Right ventricle myocardium superior (tissue), 1 donor: ENCODE results near the gene KLHL5. TPM values are rescaled to one million over a fixed set of nuclear protein-coding genes. Genes with fewer than 3 reads are reported as not detected.
A peak's percentile ranks its signal among the peaks of the same experiment; 100 is the strongest.

ENCODE experiments used
- ATAC-seq: fragments of 200-7000 bp; cut with Tn5 transposase; one replicate; pipeline ENCODE4 v1.9.1; 2020; ENCODE audit warnings: mild to moderate bottlenecking; ENCODE audit not compliant: poor library complexity
- DNase-seq: peaks from one replicate; pipeline ENCODE4 v3.0.0-alpha.2; 2020
- intact Hi-C: fragments of 100-400 bp; cut with DNase I; formaldehyde crosslinking; loops from one replicate; pipeline ENCODE4 v1.11.2; 2022
- total RNA-seq: library from RNA; stranded (reverse); fragmentation: NEBNext Ultra II Directional; extraction: Animal tissue kit (Norgen Biotek cat#: 25700); gene quantifications from one replicate; pipeline ENCODE4 v1.2.1, GENCODE V29; 2021
- donor health status: DM: no; HTN: yes; CAD: no; lungs with severe emphysema.

The KLHL5 gene
- total RNA-seq, 1 donor from 2014 or later = 13.2 TPM

DNA sequence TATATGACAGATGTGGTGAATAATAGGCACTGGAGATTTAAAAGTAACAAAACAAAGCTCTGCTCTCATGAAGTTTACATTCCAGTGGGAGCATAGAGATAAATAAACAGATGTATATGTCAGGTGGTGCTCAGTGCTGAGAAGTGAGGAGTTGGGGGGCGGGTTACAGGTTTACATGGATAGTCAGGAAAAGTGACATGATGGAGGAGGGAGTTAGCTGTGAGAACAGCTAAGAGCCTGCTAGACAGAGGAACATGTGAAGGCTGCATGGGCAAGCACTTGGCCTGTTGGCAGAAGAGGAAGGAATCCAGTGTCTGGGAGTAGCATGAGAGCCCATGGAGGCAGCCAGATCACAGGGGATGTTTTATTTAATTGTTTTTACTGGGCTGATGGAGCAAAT is 19.7 kb upstream of the KLHL5 start:
- DNase-seq (no peak), ATAC-seq (no peak)
- intact Hi-C loops = no loop called here

DNA sequence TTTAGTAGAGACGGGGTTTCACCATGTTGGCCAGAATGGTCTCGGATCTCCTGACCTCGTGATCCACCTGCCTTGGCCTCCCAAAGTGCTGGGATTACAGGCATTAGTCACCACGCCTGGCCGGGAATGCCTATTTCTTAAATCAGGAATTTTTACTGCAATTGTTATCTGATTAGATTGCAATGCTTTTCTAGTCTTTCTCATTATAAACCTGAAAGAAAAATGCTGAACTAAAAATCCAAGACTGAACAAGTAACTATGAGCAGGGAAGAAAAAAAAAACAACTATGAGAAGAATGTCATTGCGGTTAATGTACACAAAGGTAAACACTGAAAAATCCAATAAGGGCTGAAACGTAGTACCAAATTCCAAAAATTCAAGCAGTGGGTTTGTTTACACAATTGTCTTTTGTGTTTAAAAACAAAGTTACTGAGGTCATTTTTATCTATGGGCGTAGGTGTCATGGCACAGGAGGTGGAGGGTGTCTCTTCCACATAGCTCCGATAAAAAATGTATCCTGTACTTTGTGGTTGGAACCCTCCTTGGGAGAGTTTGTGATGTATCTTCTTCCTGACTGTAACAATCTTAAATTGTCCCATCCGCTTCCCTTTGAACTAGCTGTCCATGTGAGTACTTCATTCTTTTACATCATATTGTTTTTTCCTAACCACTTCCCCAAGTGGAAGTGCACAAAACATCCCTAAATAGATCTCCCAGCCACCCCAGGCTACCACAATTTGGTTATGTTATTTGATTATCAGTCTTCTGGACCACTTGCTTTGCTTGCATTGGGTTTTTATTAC is 18.8 kb upstream of the KLHL5 start:
- intact Hi-C loops = no loop called here
- ATAC-seq (no peak), DNase-seq (no peak)

DNA sequence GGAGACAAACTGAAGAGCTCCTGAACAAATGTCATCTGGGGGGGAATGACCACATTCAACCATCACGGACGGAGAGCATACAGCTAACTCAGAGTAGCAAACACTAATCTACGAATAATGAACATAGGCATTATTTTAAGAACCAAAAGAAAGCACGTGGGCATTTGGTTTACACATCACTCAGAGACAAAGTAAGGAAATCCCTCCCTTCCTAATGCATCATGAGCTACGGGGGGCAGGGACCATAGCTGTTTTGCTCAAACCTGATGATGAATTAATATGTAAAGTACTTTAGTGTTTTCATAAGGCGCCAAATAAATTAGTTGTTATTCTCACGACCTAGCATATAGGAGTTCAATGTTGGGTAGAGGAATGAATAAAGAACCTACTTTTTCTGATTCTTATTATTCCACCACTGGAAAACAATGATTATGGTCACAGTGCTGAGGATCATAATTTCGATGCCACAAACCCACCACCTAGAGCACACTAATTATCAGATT is 18.1 kb upstream of the KLHL5 start:
- ATAC-seq = peak; percentile 4
- intact Hi-C loops = no loop called here
- DNase-seq = no peak

- ATAC-seq (peak; percentile 94), DNase-seq (peak; percentile 95)
- intact Hi-C loops = no loop called here
Measured at GRCh38 chr4:39044364-39044955, 17.6 kb upstream of the KLHL5 start.

GRCh38 chr4:39044956-39045826 is 16.8 kb upstream of the KLHL5 start:
- intact Hi-C loops = no loop called here
- DNase-seq = peak; percentile 54
- peak; percentile 31 for ATAC-seq

DNA sequence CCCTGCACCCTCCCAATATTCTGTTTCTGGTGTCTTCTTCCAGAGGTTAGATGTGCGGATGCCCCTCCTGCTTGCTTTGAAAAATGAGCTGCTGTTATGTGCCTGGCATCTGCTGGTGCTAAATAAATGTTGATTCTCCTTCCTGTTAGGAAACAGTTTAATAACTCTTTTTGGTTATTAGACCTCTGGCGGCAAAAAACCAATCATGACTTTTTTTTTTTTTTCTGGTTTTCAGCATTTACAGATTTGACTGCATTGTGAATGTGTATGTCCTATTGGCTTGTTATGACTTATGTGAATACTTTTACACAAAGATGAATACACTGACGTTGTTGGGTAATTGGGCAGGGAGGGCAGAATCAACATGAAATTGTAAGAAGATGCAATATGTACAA is 16.2 kb upstream of the KLHL5 start:
- intact Hi-C loops = no loop called here
- DNase-seq (no peak), ATAC-seq (no peak)

DNA sequence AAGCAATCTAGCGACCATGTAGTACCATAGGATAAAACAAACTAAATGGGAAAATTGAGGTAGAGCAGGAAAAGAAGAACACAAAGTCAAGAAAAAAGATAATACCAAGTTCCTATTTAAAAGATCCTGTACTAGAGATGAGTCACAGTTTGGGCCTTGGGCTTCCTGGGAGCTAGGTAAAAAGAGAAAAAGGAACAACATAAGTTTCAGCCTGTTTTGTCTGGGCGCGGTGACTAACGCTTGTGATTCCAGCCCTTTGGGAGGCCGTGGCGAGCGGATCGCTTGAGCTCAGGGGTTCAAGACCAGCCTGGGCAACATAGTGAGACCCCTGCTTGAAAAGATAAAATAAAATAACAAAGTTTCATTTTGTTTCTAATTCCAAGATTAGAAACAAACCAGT is 15.8 kb upstream of the KLHL5 start:
- intact Hi-C loops = no loop called here
- ATAC-seq (no peak), DNase-seq (no peak)

DNA sequence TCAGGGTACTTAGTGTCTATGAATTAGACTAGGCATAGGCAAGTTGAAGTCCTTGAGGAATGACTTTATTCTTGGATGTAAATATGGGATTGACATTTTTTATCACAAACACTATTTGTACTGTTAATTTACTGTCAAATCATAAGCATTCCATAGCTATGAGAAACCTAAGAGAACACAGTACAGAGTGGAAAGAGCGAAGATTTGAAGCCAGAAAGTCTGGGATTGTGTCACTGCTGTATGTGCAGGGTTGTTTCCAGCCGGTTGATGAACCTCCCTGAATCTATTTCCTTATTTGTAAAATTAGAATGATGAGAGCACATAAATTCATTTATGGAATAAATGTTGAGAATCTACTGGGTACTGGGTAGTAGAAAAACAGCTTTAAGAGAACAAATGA is 14.4 kb upstream of the KLHL5 start:
- ATAC-seq (no peak), DNase-seq (no peak)
- intact Hi-C loops = no loop called here

- DNase-seq = no peak
- ATAC-seq = no peak
- intact Hi-C loops = no loop called here
Measured at GRCh38 chr4:39048311-39048710, 13.7 kb upstream of the KLHL5 start.

GRCh38 chr4:39050590-39050989 is 11.4 kb upstream of the KLHL5 start:
- intact Hi-C loops = no loop called here
- no peak for DNase-seq
- no peak for ATAC-seq

DNA sequence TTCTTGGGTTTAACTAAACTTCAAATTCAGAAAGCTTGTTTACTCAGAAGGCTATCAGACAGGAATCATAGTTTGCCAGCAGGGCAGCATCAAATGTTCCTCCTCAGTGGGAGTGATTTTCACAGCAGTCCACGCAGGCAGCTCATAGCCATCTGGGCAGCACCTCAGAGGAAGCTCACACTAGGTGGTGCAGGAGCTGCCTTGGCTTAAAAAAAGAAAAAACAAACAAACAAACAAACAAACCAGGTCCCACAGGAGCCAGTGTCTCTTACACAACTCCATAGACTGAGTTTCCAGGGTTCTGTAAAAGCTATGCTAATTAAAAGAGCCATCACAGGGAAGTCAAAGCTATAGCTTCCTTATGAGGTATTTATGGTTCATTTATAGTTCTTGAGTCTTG is 10.5 kb upstream of the KLHL5 start:
- intact Hi-C loops = no loop called here
- DNase-seq = no peak
- ATAC-seq = no peak

DNA sequence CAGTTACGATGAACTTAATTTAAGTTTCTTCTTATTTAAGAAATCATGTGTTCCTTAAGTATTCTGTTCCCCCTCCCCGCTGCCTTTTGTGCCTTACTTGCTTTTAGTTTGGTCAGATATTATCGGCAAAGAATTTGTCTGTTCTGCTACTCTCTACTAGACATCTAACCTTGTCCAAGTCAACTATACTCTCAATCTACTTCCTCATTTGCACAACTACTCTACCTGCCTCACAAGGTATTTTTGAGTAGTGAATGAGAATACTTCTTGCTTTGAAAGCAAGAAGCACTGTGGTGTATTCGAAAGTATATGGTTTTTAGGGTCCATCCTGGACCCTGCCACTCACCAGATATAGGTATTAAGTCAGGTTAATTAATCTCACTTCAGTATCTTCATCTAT is 8.0 kb upstream of the KLHL5 start:
- intact Hi-C loops = no loop called here
- no peak for ATAC-seq

GRCh38 chr4:39054497-39054896 is 7.5 kb upstream of the KLHL5 start:
- DNase-seq = no peak
- no peak for ATAC-seq
- intact Hi-C loops = no loop called here

More for the DNA sequence above, 8.0 kb upstream of the KLHL5 start:
- no peak for DNase-seq

GRCh38 chr4:39056023-39056422 is 6.0 kb upstream of the KLHL5 start:
- intact Hi-C loops = no loop called here
- DNase-seq (no peak), ATAC-seq (no peak)

GRCh38 chr4:39061457-39061856 is 575 bp upstream of the KLHL5 start:
- ATAC-seq = no peak
- intact Hi-C loops = no loop called here
- DNase-seq = no peak

GRCh38 chr4:39062770-39063097 is 702 bp downstream of the KLHL5 start:
- intact Hi-C loops = no loop called here
- ATAC-seq (no peak), DNase-seq (no peak)

- no peak for ATAC-seq
- intact Hi-C loops = no loop called here
- DNase-seq = no peak
Measured at GRCh38 chr4:39063430-39063829, 1.4 kb downstream of the KLHL5 start.

DNA sequence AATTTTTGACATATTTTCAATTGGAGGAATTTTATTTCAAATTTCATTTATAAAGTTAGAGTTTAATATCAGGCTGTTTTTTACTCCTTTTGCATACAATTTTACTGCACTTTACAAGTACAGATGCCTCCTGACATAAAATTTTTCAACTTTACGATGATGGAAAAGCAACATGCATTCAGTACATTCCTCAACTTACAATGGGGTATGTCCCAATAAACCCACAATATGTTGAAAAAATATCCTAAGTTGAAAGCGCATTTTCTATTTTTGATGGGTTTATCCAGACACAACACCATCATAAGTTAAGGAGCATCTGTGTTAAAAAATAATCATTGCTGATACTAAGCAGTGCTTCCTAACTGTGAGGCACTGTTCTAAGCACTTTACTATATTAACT is 4.3 kb downstream of the KLHL5 start:
- DNase-seq = no peak
- ATAC-seq = no peak
- intact Hi-C loops = no loop called here

DNA sequence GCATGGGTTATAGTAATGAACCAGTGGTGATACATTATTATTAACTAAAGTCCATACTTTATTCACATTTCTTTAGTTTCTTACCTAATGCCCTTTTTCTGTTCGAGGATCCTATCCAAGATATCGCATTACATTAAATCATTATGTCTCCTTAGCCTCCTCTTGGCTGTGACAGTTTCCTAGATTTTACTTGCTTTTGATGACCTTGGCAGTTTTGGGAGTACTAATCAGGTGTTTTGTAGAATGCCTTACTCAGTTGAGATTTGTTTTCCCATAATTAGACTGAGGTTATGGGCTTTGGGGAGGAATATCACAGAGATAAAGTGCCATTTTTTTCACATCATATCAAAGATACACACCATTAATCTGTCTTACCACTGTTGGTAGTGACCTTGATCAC is 5.0 kb downstream of the KLHL5 start:
- no peak for DNase-seq
- no peak for ATAC-seq
- intact Hi-C loops = no loop called here

DNA sequence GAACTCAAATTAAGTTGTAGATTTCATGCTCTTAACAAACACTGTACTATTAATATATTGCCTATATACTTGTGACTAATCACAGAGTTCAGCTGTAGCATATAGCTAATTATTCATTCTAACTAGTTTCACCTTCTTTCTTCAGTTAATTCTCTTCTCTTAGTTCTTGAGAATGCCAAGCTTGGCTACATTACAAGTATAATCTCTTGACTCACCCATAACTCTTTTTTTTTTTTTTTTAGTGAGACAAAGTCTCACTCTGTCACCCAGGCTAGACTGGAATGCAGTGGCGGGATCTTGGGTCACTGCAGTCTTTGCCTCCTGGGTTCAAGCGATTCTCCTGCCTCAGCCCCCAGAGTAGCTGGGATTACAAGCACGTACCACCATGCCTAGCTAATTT is 5.4 kb downstream of the KLHL5 start:
- intact Hi-C loops = no loop called here
- ATAC-seq (no peak), DNase-seq (no peak)
